Measurements from ENCODE around the gene MAST3.

- TF ChIP-seq, protein P1, sequence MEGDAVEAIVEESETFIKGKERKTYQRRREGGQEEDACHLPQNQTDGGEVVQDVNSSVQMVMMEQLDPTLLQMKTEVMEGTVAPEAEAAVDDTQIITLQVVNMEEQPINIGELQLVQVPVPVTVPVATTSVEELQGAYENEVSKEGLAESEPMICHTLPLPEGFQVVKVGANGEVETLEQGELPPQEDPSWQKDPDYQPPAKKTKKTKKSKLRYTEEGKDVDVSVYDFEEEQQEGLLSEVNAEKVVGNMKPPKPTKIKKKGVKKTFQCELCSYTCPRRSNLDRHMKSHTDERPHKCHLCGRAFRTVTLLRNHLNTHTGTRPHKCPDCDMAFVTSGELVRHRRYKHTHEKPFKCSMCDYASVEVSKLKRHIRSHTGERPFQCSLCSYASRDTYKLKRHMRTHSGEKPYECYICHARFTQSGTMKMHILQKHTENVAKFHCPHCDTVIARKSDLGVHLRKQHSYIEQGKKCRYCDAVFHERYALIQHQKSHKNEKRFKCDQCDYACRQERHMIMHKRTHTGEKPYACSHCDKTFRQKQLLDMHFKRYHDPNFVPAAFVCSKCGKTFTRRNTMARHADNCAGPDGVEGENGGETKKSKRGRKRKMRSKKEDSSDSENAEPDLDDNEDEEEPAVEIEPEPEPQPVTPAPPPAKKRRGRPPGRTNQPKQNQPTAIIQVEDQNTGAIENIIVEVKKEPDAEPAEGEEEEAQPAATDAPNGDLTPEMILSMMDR (conservative IDR thresholded peaks at IDR 0.05): no peak
- TF ChIP-seq EZH2 (IDR thresholded peaks at IDR 0.05; ENCODE audit: low read depth): no peak
Observed at GRCh38 chr19:18109341-18109732, 11.8 kb downstream of the MAST3 start.

Data from PC-9 (cell line).